ENCODE data around the gene CHKB.
"Not testable (repeated sequence)": the region's sequence is repeated elsewhere in the genome, so short reads cannot be mapped to it uniquely, and the experiment has no call there.

Gene CHKB, protein sequence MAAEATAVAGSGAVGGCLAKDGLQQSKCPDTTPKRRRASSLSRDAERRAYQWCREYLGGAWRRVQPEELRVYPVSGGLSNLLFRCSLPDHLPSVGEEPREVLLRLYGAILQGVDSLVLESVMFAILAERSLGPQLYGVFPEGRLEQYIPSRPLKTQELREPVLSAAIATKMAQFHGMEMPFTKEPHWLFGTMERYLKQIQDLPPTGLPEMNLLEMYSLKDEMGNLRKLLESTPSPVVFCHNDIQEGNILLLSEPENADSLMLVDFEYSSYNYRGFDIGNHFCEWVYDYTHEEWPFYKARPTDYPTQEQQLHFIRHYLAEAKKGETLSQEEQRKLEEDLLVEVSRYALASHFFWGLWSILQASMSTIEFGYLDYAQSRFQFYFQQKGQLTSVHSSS

GRCh38 chr22:50582493-50583293, at the start of gene CHKB:
Gene CHKB (minus strand): TSS chr22:50582849. CDS start chr22:50582781, 68 bp downstream.
- peak; percentile 100 for DNase-seq (ENCODE audit: low spot score)

DNA sequence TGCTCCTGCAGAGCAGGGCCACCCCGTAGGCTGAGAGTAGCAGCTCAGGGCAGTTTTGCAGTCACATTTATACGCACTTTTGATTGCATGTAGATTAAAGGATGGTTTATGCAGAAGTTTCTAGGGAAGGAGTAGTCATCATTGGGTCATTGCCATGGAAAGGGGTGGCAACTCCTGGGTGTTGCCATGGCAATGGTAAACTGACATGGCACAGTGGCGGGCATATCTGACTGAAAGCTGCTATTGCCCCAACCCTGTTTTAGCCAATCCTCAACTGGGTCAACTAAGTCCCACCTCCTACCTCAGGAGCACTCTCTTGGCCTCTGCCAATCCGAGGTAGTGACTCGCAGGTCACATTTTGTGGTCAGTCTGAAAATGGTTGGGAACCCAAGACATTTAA, 47.7 kb upstream of the CHKB start:
- DNase-seq (ENCODE audit: low spot score): no peak

- DNase-seq (ENCODE audit: low spot score): peak; percentile 8
These were observed 46.0 kb upstream of the CHKB start for GRCh38 chr22:50628543-50629134.

DNA sequence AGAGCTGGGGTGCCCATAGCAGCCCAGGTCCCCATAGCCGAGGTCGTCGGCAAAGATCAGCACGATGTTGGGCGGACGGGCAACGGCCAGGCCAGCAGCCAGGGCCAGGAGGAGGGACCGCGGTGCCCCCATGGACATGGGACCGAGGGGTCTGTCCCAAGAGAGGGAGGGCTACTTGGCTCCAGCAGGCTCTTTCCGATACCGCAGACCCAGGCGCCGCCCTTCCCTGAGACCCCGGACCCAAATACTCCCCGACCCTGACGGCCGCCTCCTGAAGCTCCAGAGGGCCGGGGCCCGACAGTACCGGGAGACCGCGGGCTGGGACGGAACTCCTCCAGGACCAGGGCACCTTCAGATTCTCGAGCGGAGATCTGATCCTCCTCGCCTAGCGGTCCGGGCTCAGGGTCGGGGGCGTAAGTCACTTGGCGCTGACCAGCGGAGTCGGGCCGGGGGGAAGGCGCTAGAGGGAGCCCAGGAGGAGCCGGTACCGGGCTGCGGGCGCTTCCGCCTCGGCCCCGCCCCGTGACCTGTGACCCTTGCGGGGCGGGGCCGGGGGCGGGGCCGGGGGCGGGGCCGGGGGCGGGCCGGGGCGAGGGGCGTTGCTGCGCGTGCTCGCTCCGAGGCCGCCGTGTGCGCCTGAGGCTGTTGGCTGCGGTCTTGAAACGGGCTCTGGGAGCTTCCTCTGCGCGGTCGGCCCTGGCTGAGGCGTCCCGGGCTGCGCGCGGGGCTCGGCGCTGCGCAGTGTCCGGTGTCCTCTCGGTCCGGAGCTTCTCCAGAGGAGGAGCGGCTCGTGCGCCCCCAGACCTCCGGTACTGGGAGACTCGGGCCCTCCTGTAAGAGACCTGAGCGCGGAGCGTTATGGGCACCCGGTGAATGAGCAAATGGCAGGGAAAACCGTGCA, 45.2 kb upstream of the CHKB start, which contains the start of gene ARSA:
TSS of gene ARSA (minus strand) at position 511 of the 901 bp plus-strand sequence. CDS start at position 138, 373 bp downstream.
- DNase-seq (ENCODE audit: low spot score): peak; percentile 88

DNA sequence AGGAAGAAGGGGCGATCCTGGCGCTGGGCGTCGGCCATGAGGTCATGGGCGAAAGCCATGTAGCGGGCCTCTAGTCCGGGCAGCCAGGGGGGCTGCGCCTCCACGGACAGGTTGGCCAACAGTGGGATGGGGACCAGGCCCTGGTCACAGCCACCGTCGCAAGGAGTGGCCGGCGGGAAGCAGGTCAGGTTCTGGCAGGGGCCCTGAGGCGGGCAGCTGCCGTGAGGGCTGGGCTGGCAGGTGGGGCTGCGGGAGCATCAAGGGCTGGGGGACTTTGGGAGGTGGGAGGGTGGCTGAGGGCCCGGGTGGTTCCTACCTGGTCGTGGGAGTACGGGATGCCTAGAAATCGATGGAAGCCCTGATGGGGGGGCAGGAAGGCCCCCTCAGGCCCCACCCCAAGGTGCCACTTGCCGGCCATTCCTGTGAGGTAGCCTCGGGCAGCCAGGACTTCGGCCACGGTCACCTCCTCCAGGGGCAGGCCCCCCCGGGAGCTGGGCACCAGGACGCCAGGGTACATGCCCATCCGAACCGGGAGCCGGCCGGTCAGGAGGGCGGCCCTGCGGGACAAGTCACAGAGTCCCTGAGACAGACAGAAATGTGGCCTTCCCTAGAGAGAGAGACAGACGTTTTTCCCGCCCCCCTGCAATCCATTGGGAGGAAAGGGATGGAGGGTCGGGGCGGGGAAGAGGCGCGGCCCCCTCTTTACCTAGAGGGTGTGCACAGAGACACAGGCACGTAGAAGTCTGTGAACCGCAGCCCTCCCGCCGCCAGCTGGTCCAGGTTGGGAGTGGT, 44.4 kb upstream of the CHKB start:
- no peak for DNase-seq (ENCODE audit: low spot score)

DNA sequence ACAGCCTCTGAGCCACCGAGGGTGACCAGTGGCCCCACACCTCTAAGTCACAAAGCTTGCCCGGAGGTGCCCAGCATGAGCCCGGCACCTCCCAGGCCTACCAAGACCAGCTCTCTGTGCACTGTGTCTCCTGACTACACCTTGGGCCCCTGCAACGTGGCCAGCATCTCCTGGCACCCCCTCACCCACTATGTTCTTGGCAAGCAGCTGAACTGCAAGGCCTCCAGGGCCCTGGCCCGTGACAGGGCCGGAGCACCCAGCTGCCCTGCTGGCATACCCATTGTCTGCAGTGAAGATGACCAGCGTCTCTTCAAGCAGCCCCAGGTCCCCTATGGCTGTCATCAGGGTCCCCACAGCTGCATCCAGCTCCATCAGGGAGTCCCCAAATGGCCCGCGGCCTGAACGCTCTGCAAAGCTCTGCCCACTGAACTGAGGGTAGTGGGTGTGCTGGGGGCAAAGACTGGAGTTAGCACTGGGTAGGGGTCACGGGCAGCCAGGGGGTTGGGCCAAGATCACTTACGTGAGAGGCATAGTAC, 43.7 kb upstream of the CHKB start:
- DNase-seq (ENCODE audit: low spot score): no peak

- peak; percentile 25 for DNase-seq (ENCODE audit: low spot score)
These were observed 43.1 kb upstream of the CHKB start for GRCh38 chr22:50625568-50626313.

- DNase-seq (ENCODE audit: low spot score): no peak
These were observed 42.5 kb upstream of the CHKB start for GRCh38 chr22:50625131-50625567.

- no peak for DNase-seq (ENCODE audit: low spot score)
These were observed 41.9 kb upstream of the CHKB start for GRCh38 chr22:50624347-50625130.

GRCh38 chr22:50622723-50623327, 40.2 kb upstream of the CHKB start:
- peak; percentile 20 for DNase-seq (ENCODE audit: low spot score)

GRCh38 chr22:50621948-50622722, 39.5 kb upstream of the CHKB start:
- peak; percentile 43 for DNase-seq (ENCODE audit: low spot score)

DNA sequence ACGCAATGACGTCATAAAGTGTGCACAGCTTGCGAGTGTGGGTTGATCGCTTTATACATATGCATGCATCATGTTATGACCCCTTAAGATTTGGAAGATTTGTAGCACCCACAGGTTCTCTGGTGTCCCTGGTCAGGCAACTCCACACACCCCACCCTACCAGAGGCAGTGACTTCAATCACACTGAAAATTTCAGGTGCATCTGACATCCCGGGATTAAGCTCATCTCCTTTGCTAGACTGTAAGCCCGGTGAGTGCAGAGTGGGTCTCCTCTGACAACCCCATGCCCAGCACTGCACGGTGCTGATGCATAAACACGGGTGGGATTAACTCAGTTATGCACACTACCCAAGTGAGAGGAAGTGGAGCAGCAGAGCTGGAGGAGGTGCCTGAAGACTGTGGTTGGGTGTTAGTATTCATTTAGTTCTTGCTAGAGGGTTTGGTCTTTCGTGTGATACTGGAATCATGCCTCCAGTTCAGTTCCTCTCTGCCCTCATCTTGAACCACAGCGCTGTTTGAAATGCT, 38.8 kb upstream of the CHKB start:
- peak; percentile 40 for DNase-seq (ENCODE audit: low spot score)

DNA sequence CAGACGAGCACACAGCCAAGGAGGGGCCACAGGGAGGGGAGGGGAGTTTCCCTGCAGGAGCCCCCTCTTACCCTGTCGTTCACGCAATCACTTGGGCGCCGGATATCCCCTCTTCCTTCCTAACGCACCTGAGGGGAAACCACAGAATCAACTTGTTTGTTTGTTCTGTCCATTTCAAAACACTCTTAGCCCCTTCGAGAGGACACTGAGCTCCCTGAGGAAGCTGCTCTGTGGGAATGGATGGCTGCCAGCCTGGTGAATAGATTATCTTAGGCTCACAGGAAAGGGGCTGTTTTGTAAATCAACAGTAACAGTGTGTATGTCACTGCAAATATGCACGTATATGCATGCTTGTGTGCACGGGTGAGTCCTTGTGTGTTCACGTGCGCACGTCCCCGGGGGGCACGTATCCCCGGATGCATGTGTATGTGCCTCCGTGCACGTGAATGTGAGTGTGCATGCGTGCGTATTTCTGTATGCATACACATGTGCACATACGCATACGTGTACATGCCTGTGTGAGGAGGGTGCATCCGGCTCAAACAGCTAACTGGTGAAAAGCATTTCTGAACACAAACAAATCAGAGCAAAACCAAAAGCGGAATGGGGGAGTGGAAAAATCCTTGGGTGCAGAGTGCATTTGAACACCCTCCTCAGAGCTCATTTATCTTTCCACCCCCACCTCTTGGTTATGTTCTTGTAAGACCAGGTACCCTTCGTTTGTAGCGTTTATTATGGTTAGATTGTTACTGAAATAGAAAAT, 38.1 kb upstream of the CHKB start:
- DNase-seq (ENCODE audit: low spot score): peak; percentile 92

GRCh38 chr22:50614296-50614695, 31.6 kb upstream of the CHKB start:
- not testable (repeated sequence) for DNase-seq (ENCODE audit: low spot score)

DNA sequence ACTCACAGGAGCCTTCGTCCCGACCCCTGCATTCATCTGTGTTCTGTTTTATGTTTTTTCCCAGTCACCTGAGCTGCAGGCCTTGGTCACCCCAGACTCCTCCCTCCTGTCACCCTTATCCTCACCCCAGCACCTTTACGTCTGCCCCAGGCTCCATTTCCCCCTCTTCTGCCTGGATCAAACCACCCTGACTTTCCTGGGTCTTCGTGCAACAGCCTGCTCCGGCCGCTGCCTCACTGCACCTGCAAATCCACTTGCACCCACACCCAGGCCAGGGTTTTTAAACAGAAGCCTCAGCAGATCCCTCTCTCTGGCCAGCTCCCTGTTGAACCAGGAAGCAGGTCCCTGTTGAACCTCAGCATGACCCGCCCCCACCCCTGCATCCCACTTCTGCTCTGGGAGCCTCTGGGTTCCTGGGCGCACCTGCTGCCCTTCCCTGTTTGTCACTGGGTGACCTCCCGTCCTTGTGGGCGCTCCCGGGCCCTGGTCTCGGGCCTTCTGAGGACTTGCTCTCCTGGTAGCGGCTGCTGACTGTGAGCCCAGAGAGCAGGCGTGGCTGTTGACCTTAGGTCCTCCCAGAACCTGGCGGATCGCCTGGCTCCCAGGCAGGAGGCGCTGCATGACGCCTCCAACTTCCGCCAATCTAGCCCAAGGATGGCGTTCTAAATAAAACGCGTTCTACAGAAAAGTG, 30.8 kb upstream of the CHKB start:
- no peak for DNase-seq (ENCODE audit: low spot score)
